Ovary (tissue), 3 donors: ENCODE results near the gene SYNCRIP.

Experiments used
- CTCF ChIP-seq, 3 donors: fragments of 450-650 bp in 2 of 3; fragments of 200-600 bp in 1 of 3; IDR thresholded peaks; one replicate each; pipeline versions ENCODE4 v1.5.1 to v1.8.0; 2016 to 2022; ENCODE audit warnings: antibody characterized with exemption in 3 of 3, mild to moderate bottlenecking in 1 of 3
- EP300 ChIP-seq: sonication (generic); formaldehyde crosslinking; IDR thresholded peaks from one replicate; pipeline ENCODE4 v1.6.1; 2017; ENCODE audit warnings: antibody characterized with exemption
- POLR2A ChIP-seq: fragments of 450-650 bp; IDR thresholded peaks from one replicate; pipeline ENCODE4 v1.6.1; 2017; ENCODE audit warnings: antibody characterized with exemption, mild to moderate bottlenecking, moderate library complexity
- donor health status: DM: no; HTN: no; CAD: no.

GRCh38 chr6:85674604-85675003 is 31.9 kb upstream of the SYNCRIP start:
- TF ChIP-seq POLR2A (no peak), CTCF (IDR thresholded peaks at IDR 0.05) (no peak), EP300 (no peak)
